A549 (cell line): ENCODE measurements around the gene SORCS2.

Source experiments
- CEBPB ChIP-seq, 2 experiments: fragments of >200 bp in 1 of 2; sonication (Bioruptor Twin) in 1 of 2; formaldehyde crosslinking in 1 of 2; IDR thresholded peaks; 2 replicates each; pipeline ENCODE4 v1.6.1; 2012 to 2016
- EP300 ChIP-seq, 2 experiments: fragments of >200 bp; sonication (Bioruptor Twin); formaldehyde crosslinking; IDR thresholded peaks; 2 replicates in 1 of 2; 3 replicates in 1 of 2; pipeline ENCODE4 v1.6.1; 2016 to 2017
- ESRRA ChIP-seq: fragments of 150-350 bp; IDR thresholded peaks from 2 replicates; pipeline ENCODE4 v1.6.1; 2014; ENCODE audit warnings: mild to moderate bottlenecking, low read length, borderline replicate concordance
- FOSL2 ChIP-seq, 2 experiments: fragments of 450-650 bp in 1 of 2; fragments of >200 bp in 1 of 2; sonication (Bioruptor Twin) in 1 of 2; formaldehyde crosslinking; IDR thresholded peaks; 2 replicates each; pipeline versions ENCODE4 v1.5.0 to v1.6.1; 2016 to 2020; ENCODE audit warnings: mild to moderate bottlenecking in 1 of 2, moderate library complexity in 1 of 2
- HDAC2 ChIP-seq: fragments of 200-600 bp; sonication (generic); IDR thresholded peaks from 2 replicates; pipeline ENCODE4 v1.6.1; 2016
- POLR2A ChIP-seq: IDR thresholded peaks from 2 replicates; pipeline ENCODE4 v1.6.1; 2012; ENCODE audit warnings: mild to moderate bottlenecking, low read length
- POLR2AphosphoS2 ChIP-seq: conservative IDR thresholded peaks from 2 replicates; pipeline ENCODE4 v1.6.1; 2012; ENCODE audit warnings: low read length, improper control_type of control experiment, inconsistent platforms
- RAD21 ChIP-seq, 2 experiments: fragments of >200 bp in 1 of 2; sonication (Bioruptor Twin) in 1 of 2; formaldehyde crosslinking in 1 of 2; IDR thresholded peaks in 1 of 2; conservative IDR thresholded peaks in 1 of 2; 2 replicates in 1 of 2; 3 replicates in 1 of 2; pipeline ENCODE4 v1.6.1; 2012 to 2018; ENCODE audit warnings: inconsistent platforms in 1 of 2
- RCOR1 ChIP-seq: fragments of 150-350 bp; IDR thresholded peaks from 2 replicates; pipeline ENCODE4 v1.6.1; 2014; ENCODE audit warnings: antibody characterized with exemption, low read length, low read depth
- SMC3 ChIP-seq: fragments of >200 bp; sonication (Bioruptor Twin); formaldehyde crosslinking; IDR thresholded peaks from 3 replicates; pipeline ENCODE4 v1.6.1; 2018; ENCODE audit warnings: inconsistent platforms
- ZFP36 ChIP-seq: fragments of 450-650 bp; IDR thresholded peaks from 2 replicates; pipeline ENCODE4 v1.6.1; 2014; ENCODE audit warnings: borderline replicate concordance; ENCODE audit not compliant: partially characterized antibody
- ZNF302 ChIP-seq: fragments of 250-450 bp; sonication (Bioruptor Pico); IDR thresholded peaks from 2 replicates; pipeline ENCODE4 v1.9.0; 2021; ENCODE audit warnings: inconsistent platforms, mild to moderate bottlenecking, moderate library complexity
- TF ChIP-seq, protein P1 (sequence below): fragments of >200 bp; sonication (Bioruptor Twin); formaldehyde crosslinking; IDR thresholded peaks from 3 replicates; pipeline ENCODE4 v1.5.1; 2016
- TF ChIP-seq, protein P2 (sequence below): fragments of 250-450 bp; sonication (Bioruptor Pico); IDR thresholded peaks from 2 replicates; pipeline ENCODE4 v1.5.0; 2021; ENCODE audit warnings: mild to moderate bottlenecking, moderate library complexity, borderline replicate concordance

DNA sequence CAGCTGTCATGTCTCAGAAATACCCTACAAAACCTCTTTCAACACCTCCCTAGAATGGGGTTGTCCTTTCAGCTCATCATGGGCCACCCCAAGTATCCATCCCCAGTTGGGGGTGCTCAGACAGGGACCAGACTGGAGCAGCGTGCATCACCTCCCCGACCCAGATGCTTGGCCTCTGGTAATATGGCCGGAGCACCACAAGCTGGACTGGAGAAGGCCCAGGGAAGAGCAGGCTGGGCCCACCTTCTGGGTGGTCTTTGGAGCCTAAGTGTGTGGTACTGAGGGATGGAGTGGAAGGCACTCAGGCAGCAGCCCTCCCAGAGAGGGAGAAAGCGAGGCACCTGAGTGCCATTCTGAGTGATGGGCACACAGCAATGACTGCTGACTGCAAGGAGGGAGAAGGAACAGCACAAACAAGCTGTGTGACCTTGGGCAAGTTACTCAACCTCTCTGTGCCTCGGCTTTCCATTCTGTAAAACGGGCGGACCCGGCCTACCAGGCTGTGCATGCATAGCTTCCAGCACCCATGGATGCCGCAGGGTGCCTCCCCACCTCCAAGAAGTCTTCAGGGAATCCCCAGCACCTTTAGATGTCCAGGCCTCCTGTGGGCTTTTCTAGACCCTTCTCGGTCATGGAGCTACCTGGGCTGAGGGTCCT, 519.1 kb downstream of the SORCS2 start:
- TF ChIP-seq EP300 (IDR thresholded peaks at IDR 0.05) (no peak), ZNF302 (CRISPR knock-in tag) (no peak), ZFP36 (no peak), POLR2A (no peak), POLR2AphosphoS2 (no peak), CEBPB (IDR thresholded peaks at IDR 0.05) (no peak), RCOR1 (no peak), SMC3 (no peak), RAD21 (conservative IDR thresholded peaks at IDR 0.05 in 1 of 2, IDR thresholded peaks at IDR 0.05 in 1 of 2) (no peak), FOSL2 (IDR thresholded peaks at IDR 0.05) (no peak), FOSL2 (CRISPR knock-in tag; IDR thresholded peaks at IDR 0.05) (no peak), ESRRA (no peak), HDAC2 (no peak)
- TF ChIP-seq, protein P1, sequence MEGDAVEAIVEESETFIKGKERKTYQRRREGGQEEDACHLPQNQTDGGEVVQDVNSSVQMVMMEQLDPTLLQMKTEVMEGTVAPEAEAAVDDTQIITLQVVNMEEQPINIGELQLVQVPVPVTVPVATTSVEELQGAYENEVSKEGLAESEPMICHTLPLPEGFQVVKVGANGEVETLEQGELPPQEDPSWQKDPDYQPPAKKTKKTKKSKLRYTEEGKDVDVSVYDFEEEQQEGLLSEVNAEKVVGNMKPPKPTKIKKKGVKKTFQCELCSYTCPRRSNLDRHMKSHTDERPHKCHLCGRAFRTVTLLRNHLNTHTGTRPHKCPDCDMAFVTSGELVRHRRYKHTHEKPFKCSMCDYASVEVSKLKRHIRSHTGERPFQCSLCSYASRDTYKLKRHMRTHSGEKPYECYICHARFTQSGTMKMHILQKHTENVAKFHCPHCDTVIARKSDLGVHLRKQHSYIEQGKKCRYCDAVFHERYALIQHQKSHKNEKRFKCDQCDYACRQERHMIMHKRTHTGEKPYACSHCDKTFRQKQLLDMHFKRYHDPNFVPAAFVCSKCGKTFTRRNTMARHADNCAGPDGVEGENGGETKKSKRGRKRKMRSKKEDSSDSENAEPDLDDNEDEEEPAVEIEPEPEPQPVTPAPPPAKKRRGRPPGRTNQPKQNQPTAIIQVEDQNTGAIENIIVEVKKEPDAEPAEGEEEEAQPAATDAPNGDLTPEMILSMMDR: no peak
- TF ChIP-seq, protein P2, sequence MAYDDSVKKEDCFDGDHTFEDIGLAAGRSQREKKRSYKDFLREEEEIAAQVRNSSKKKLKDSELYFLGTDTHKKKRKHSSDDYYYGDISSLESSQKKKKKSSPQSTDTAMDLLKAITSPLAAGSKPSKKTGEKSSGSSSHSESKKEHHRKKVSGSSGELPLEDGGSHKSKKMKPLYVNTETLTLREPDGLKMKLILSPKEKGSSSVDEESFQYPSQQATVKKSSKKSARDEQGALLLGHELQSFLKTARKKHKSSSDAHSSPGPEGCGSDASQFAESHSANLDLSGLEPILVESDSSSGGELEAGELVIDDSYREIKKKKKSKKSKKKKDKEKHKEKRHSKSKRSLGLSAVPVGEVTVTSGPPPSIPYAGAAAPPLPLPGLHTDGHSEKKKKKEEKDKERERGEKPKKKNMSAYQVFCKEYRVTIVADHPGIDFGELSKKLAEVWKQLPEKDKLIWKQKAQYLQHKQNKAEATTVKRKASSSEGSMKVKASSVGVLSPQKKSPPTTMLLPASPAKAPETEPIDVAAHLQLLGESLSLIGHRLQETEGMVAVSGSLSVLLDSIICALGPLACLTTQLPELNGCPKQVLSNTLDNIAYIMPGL (CRISPR knock-in tag): no peak
